A549 (cell line): ENCODE results near the gene SURF1. TPM values are rescaled to one million over a fixed set of nuclear protein-coding genes. Genes with fewer than 3 reads are reported as not detected.

Experiments used
- ATAC-seq, 2 experiments: fragments of 200-7000 bp in 1 of 2; fragments of >200 bp in 1 of 2; cut with Nextera tagmentation in 1 of 2; cut with Tn5 transposase in 1 of 2; 3 replicates each; pipeline versions ENCODE4 v1.8.0 to v1.9.1; 2018 to 2020; ENCODE audit warnings: mild to moderate bottlenecking in 1 of 2, moderate library complexity in 1 of 2
- CTCF ChIA-PET: fragments of 300-600 bp; sonication (Branson Sonifier 250); formaldehyde crosslinking; extraction: SDS; loops from one replicate; lab custom pipeline; 2021; ENCODE audit warnings: antibody characterized with exemption, inconsistent platforms; lab: Yijun Ruan, JAX
- POLR2A ChIA-PET: fragments of 350-600 bp; formaldehyde crosslinking; extraction: SDS; loops from one replicate; lab custom pipeline; 2021; ENCODE audit warnings: antibody characterized with exemption, inconsistent platforms; lab: Yijun Ruan, JAX
- DNase-seq, 2 experiments: peaks; one replicate each; pipeline versions ENCODE4 v3.0.0 to v3.0.0-alpha.2; 2011 to 2016; ENCODE audit warnings: low read depth in 1 of 2, low spot score in 1 of 2
- FAIRE-seq: peaks from 2 replicates; lab custom pipeline; 2011; peaks lifted over from hg19 to GRCh38; lab: Jason Lieb, UNC
- H3K27ac ChIP-seq, 2 experiments: fragments of >200 bp; sonication (Bioruptor Twin); formaldehyde crosslinking; 3 replicates each; pipeline ENCODE4 v1.5.1; 2016 to 2017
- H3K4me1 ChIP-seq: fragments of >200 bp; sonication (Bioruptor Twin); formaldehyde crosslinking; 3 replicates; pipeline ENCODE4 v1.6.1; 2016
- H3K4me2 ChIP-seq: fragments of >200 bp; sonication (Bioruptor Twin); formaldehyde crosslinking; 3 replicates; pipeline ENCODE4 v1.6.1; 2016
- H3K4me3 ChIP-seq: fragments of >200 bp; sonication (Bioruptor Twin); formaldehyde crosslinking; 3 replicates; pipeline ENCODE4 v1.5.1; 2016
- H3K9me3 ChIP-seq: fragments of >200 bp; sonication (Bioruptor Twin); formaldehyde crosslinking; 3 replicates; pipeline ENCODE4 v1.6.1; 2016
- CBX2 ChIP-seq: fragments of 200-600 bp; sonication (generic); IDR thresholded peaks from 2 replicates; pipeline ENCODE4 v1.6.1; 2016; ENCODE audit warnings: low read depth, mild to moderate bottlenecking, borderline replicate concordance
- CBX8 ChIP-seq: fragments of 200-600 bp; sonication (generic); IDR thresholded peaks from 2 replicates; pipeline ENCODE4 v1.6.1; 2016
- CHD2 ChIP-seq: fragments of 150-350 bp; IDR thresholded peaks from 2 replicates; pipeline ENCODE4 v1.6.1; 2014; ENCODE audit warnings: low read length; ENCODE audit not compliant: partially characterized antibody
- CHD4 ChIP-seq: fragments of 200-600 bp; sonication (generic); IDR thresholded peaks from 2 replicates; pipeline ENCODE4 v1.6.1; 2016; ENCODE audit warnings: antibody characterized with exemption, mild to moderate bottlenecking, borderline replicate concordance
- EHF ChIP-seq: fragments of 250-450 bp; sonication (Bioruptor Pico); IDR thresholded peaks from 2 replicates; pipeline ENCODE4 v1.5.0; 2020; ENCODE audit warnings: mild to moderate bottlenecking
- EHMT2 ChIP-seq: fragments of 200-600 bp; sonication (generic); IDR thresholded peaks from 2 replicates; pipeline ENCODE4 v1.6.1; 2016; ENCODE audit warnings: antibody characterized with exemption, low read depth, mild to moderate bottlenecking, moderate library complexity
- ELK1 ChIP-seq: fragments of 150-350 bp; IDR thresholded peaks from 2 replicates; pipeline ENCODE4 v1.6.1; 2014; ENCODE audit warnings: low read depth, mild to moderate bottlenecking, low read length
- ESRRA ChIP-seq: fragments of 150-350 bp; IDR thresholded peaks from 2 replicates; pipeline ENCODE4 v1.6.1; 2014; ENCODE audit warnings: mild to moderate bottlenecking, low read length, borderline replicate concordance
- FOSL2 ChIP-seq, 2 experiments: fragments of 450-650 bp in 1 of 2; fragments of >200 bp in 1 of 2; sonication (Bioruptor Twin) in 1 of 2; formaldehyde crosslinking; IDR thresholded peaks; 2 replicates each; pipeline versions ENCODE4 v1.5.0 to v1.6.1; 2016 to 2020; ENCODE audit warnings: mild to moderate bottlenecking in 1 of 2, moderate library complexity in 1 of 2
- HEYL ChIP-seq: fragments of 250-450 bp; sonication (Bioruptor Pico); IDR thresholded peaks from 2 replicates; pipeline ENCODE4 v1.8.0; 2021; ENCODE audit warnings: mild to moderate bottlenecking, moderate library complexity
- HMGXB4 ChIP-seq: fragments of 250-450 bp; sonication (Bioruptor Pico); IDR thresholded peaks from 2 replicates; pipeline ENCODE4 v1.5.0; 2021; ENCODE audit warnings: mild to moderate bottlenecking, moderate library complexity, borderline replicate concordance
- HOXA7 ChIP-seq: fragments of 250-450 bp; sonication (Bioruptor Pico); IDR thresholded peaks from 2 replicates; pipeline ENCODE4 v1.5.0; 2020; ENCODE audit warnings: mild to moderate bottlenecking, moderate library complexity
- HOXB5 ChIP-seq: fragments of 250-450 bp; sonication (Bioruptor Pico); IDR thresholded peaks from 2 replicates; pipeline ENCODE4 v1.5.0; 2020; ENCODE audit warnings: mild to moderate bottlenecking, moderate library complexity
- JUN ChIP-seq, 2 experiments: fragments of >200 bp; sonication (Bioruptor Twin); formaldehyde crosslinking; IDR thresholded peaks; 2 replicates in 1 of 2; 3 replicates in 1 of 2; pipeline ENCODE4 v1.6.1; 2016 to 2017
- JUNB ChIP-seq: fragments of >200 bp; sonication (Bioruptor Twin); formaldehyde crosslinking; IDR thresholded peaks from 2 replicates; pipeline ENCODE4 v1.6.1; 2016
- KDM1A ChIP-seq: fragments of 200-600 bp; sonication (generic); IDR thresholded peaks from 2 replicates; pipeline ENCODE4 v1.6.1; 2016; ENCODE audit warnings: low read depth, mild to moderate bottlenecking
- NFE2L2 ChIP-seq: fragments of 150-350 bp; conservative IDR thresholded peaks from 2 replicates; pipeline ENCODE4 v1.6.1; 2014; ENCODE audit warnings: low read length
- NPAS2 ChIP-seq: fragments of 250-450 bp; sonication (Bioruptor Pico); IDR thresholded peaks from 2 replicates; pipeline ENCODE4 v1.8.0; 2022; ENCODE audit warnings: mild to moderate bottlenecking, moderate library complexity, borderline replicate concordance
- NR3C1 ChIP-seq: fragments of >200 bp; sonication (Bioruptor Twin); formaldehyde crosslinking; IDR thresholded peaks from 3 replicates; pipeline ENCODE4 v1.6.1; 2017
- POLR2AphosphoS2 ChIP-seq: conservative IDR thresholded peaks from 2 replicates; pipeline ENCODE4 v1.6.1; 2012; ENCODE audit warnings: low read length, improper control_type of control experiment, inconsistent platforms
- RAD21 ChIP-seq, 2 experiments: fragments of >200 bp in 1 of 2; sonication (Bioruptor Twin) in 1 of 2; formaldehyde crosslinking in 1 of 2; IDR thresholded peaks in 1 of 2; conservative IDR thresholded peaks in 1 of 2; 2 replicates in 1 of 2; 3 replicates in 1 of 2; pipeline ENCODE4 v1.6.1; 2012 to 2018; ENCODE audit warnings: inconsistent platforms in 1 of 2
- REST ChIP-seq: fragments of 200-600 bp; sonication (generic); IDR thresholded peaks from 2 replicates; pipeline ENCODE4 v1.6.1; 2016; ENCODE audit warnings: antibody characterized with exemption, mild to moderate bottlenecking, moderate library complexity
- RNF2 ChIP-seq: fragments of 200-600 bp; sonication (generic); IDR thresholded peaks from 2 replicates; pipeline ENCODE4 v1.6.1; 2016; ENCODE audit warnings: low read depth, mild to moderate bottlenecking, antibody characterized with exemption, moderate library complexity, borderline replicate concordance
- SMC3 ChIP-seq: fragments of >200 bp; sonication (Bioruptor Twin); formaldehyde crosslinking; IDR thresholded peaks from 3 replicates; pipeline ENCODE4 v1.6.1; 2018; ENCODE audit warnings: inconsistent platforms
- SREBF2 ChIP-seq: fragments of 450-650 bp; IDR thresholded peaks from 2 replicates; pipeline ENCODE4 v1.6.1; 2014; ENCODE audit warnings: mild to moderate bottlenecking, moderate library complexity
- ZFP36 ChIP-seq: fragments of 450-650 bp; IDR thresholded peaks from 2 replicates; pipeline ENCODE4 v1.6.1; 2014; ENCODE audit warnings: borderline replicate concordance; ENCODE audit not compliant: partially characterized antibody
- ZNF302 ChIP-seq: fragments of 250-450 bp; sonication (Bioruptor Pico); IDR thresholded peaks from 2 replicates; pipeline ENCODE4 v1.9.0; 2021; ENCODE audit warnings: inconsistent platforms, mild to moderate bottlenecking, moderate library complexity
- WGBS: methylation state at CpG from one replicate; pipeline ENCODE4 v1.1.6; 2017; ENCODE audit errors: missing lambda C conversion rate; 5-methylcytosine and 5-hydroxymethylcytosine counted together
- polyA plus RNA-seq, 4 experiments: library from polyadenylated mRNA; depleted of rRNA in 3 of 4; stranded (reverse); fragments of >200 nt; fragmentation: RNase III in 1 of 4; extraction: RNeasy Plus Mini Kit Qiagen cat#74134 plus additional on column Dnase treatment in 1 of 4; gene quantifications; 2 replicates in 3 of 4; 3 replicates in 1 of 4; pipeline ENCODE4 v1.2.3, GENCODE V29; 2011 to 2017
- TF ChIP-seq, protein P1 (sequence below): fragments of >200 bp; sonication (Bioruptor Twin); formaldehyde crosslinking; IDR thresholded peaks from 3 replicates; pipeline ENCODE4 v1.6.1; 2016
- TF ChIP-seq, protein P2 (sequence below): IDR thresholded peaks from 2 replicates; pipeline ENCODE4 v1.6.1; 2012
- TF ChIP-seq, protein P3 (sequence below): fragments of 250-450 bp; sonication (Bioruptor Pico); IDR thresholded peaks from 2 replicates; pipeline ENCODE4 v1.5.0; 2020; ENCODE audit warnings: low read depth, mild to moderate bottlenecking, moderate library complexity

The SURF1 gene
- polyA plus RNA-seq, 2 of the 4 experiments (the other 2 are of a cell fraction), result 28.6 to 47.5 TPM

DNA sequence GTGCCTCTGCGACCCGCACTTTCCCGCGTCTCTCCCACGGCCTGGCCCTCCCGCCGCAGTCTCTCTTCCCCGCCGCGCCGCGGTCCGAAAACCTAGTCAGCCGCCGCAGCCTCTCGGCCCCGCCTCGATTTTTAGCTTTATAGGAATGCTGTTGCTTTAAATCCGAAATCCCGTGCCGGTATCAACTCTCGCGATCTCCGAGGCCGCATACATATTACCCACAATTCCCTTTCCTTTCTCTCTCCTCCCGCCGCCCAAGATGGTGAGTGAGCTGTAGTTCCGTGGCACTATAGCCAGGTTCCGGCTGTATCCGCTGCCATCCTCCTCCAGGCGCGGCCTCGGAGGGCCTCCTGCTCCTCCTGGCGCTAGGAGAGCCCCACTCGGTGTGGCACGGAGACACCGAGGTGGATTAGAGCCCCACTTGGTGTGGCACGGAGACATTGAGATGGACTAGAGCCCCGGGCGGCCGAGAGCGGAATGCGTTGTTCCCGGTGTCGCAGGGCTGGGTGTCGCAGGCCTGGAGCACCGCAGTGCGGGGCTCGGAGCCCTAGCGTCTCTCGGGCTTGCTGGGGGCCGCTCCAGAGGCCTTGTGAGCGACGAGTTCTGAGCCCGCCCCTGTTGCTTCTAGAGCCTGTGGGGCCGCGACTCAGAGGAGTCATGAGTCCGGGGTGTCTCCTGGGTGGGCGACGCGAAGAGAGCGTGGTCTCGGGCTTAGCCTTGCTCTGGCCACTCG, 8.1 kb downstream of the SURF1 start, which contains the start of the genes MED22 and RPL7A:
MED22 (minus strand) TSS at position 147 of the 733 bp plus-strand sequence. CDS start 1,469 bp downstream, outside the sequence.
RPL7A (plus strand) TSS at position 234 of the 733 bp plus-strand sequence; CDS start at position 260, 26 bp downstream.
- no peak for FAIRE-seq
- WGBS, result under 1% methylated on average over 38 of the region's 64 CpGs
- POLR2A ChIA-PET, result interaction anchor here (0.5 to 2.6 kb wide), 21 partner anchors 9 to 677 kb away, joined by 3 to 27 read pairs (median 5); partner anchors contain the start of genes CACFD1, SLC2A6, STKLD1 and SURF1
- Histone ChIP-seq H3K4me1 (peaks cover 19% of the 10 kb centered on the region), H3K4me3 (peak within 1 kb of the TSS; percentile 100), H3K9me3 (no peaks in the 10 kb centered on the region), H3K4me2 (peak within 1 kb of the TSS; percentile 87), H3K27ac (peak within 1 kb of the TSS; percentile 98 to 99)
- peak; percentile 74 to 83 for ATAC-seq
- DNase-seq, result peak; percentile 90 to 96
- CTCF ChIA-PET, result interaction anchor here (0.9 to 3.4 kb wide), 4 partner anchors 15 to 162 kb away, joined by 3 to 10 read pairs (median 4); no protein-coding TSS in a partner anchor
- no peak for TF ChIP-seq HOXA7
- TF ChIP-seq, protein P1, sequence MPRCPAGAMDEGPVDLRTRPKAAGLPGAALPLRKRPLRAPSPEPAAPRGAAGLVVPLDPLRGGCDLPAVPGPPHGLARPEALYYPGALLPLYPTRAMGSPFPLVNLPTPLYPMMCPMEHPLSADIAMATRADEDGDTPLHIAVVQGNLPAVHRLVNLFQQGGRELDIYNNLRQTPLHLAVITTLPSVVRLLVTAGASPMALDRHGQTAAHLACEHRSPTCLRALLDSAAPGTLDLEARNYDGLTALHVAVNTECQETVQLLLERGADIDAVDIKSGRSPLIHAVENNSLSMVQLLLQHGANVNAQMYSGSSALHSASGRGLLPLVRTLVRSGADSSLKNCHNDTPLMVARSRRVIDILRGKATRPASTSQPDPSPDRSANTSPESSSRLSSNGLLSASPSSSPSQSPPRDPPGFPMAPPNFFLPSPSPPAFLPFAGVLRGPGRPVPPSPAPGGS, result peak; percentile 98
- no peak for TF ChIP-seq NPAS2 (CRISPR knock-in tag)
- TF ChIP-seq KDM1A, result no peak
- no peak for TF ChIP-seq SREBF2
- peak; percentile 91 for TF ChIP-seq REST
- TF ChIP-seq EHMT2, result no peak
- no peak for TF ChIP-seq POLR2AphosphoS2
- no peak for TF ChIP-seq HEYL (CRISPR knock-in tag)
- TF ChIP-seq HOXB5, result no peak; the same call in 1 of the 2 replicates
- TF ChIP-seq ESRRA, result no peak
- TF ChIP-seq ZFP36, result no peak
- TF ChIP-seq NFE2L2, result no peak
- peak; percentile 95 to 98 for TF ChIP-seq JUN (IDR thresholded peaks at IDR 0.05)
- TF ChIP-seq NR3C1, result no peak
- no peak for TF ChIP-seq SMC3
- TF ChIP-seq JUNB, result no peak
- no peak; the same call in 1 of the 2 replicates for TF ChIP-seq HMGXB4 (CRISPR knock-in tag)
- no peak for TF ChIP-seq EHF (CRISPR knock-in tag)
- TF ChIP-seq CBX2, result no peak
- TF ChIP-seq CHD4, result no peak
- TF ChIP-seq RNF2, result no peak
- TF ChIP-seq, protein P2, sequence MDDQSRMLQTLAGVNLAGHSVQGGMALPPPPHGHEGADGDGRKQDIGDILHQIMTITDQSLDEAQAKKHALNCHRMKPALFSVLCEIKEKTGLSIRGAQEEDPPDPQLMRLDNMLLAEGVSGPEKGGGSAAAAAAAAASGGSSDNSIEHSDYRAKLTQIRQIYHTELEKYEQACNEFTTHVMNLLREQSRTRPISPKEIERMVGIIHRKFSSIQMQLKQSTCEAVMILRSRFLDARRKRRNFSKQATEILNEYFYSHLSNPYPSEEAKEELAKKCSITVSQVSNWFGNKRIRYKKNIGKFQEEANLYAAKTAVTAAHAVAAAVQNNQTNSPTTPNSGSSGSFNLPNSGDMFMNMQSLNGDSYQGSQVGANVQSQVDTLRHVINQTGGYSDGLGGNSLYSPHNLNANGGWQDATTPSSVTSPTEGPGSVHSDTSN, result no peak
- TF ChIP-seq CBX8, result no peak
- no peak for TF ChIP-seq RAD21 (conservative IDR thresholded peaks at IDR 0.05 in 1 of 2, IDR thresholded peaks at IDR 0.05 in 1 of 2)
- no peak for TF ChIP-seq ZNF302
- peak; percentile 96 for TF ChIP-seq CHD2
- TF ChIP-seq FOSL2 (IDR thresholded peaks at IDR 0.05), result no peak
- TF ChIP-seq FOSL2 (CRISPR knock-in tag; IDR thresholded peaks at IDR 0.05), result no peak; the same call in 1 of the 2 replicates
- TF ChIP-seq, protein P3, sequence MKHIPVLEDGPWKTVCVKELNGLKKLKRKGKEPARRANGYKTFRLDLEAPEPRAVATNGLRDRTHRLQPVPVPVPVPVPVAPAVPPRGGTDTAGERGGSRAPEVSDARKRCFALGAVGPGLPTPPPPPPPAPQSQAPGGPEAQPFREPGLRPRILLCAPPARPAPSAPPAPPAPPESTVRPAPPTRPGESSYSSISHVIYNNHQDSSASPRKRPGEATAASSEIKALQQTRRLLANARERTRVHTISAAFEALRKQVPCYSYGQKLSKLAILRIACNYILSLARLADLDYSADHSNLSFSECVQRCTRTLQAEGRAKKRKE (CRISPR knock-in tag), result no peak
- no peak for TF ChIP-seq ELK1
